ENCODE measurements around the gene ASIC2.

Gene ASIC2

DNA sequence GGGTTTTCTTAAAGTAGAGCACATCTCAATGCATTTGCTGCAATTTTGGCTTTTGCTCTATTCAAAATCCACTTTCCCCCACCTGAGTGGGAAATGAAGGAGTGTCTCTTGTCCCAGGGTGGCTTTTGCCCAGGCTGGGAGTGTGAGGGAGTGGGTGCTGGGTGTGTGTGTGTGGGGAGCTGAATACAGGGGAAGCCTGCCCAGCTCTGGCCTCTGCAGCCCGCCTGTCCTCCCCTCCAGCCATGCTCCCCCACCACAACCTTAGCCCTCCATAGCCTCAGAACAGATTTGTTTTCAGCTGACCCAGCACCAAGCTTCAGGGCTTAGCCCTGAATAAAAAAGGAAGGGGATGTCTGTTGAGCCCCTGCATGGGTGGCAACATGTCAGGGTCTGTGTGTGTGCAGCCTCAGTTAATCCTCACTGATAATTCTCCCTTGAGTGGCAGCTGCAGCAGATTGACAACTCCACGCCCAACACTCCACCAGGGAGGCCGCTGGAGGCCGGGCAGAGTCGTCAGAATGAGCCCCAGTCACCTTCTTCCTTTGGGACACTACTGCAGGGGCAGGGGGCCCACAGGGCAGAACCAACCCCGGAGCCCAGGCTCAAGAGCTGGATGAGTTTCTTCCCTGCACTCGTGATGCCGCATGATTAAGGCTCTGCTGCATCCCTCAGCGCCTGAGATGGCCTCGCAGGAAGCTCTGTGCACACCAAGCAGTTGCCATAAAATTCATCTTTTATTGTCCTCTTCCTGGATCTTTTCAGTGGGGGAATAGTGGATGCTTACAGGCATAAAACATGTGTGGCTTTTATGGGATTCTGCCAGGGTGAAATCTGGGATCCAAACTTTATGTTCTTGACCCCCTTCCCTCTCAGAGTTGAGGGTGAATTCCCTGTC lies 246.5 kb downstream of the ASIC2 start:
- Histone ChIP-seq H3F3A (ENCODE audit: control insufficient read depth, insufficient read depth) (no peaks in the 10 kb centered on the region), H3K27me3 (ENCODE audit: control insufficient read depth, low read length) (no peaks in the 10 kb centered on the region), H3K79me2 (ENCODE audit: control insufficient read depth, low read length) (no peaks in the 10 kb centered on the region), H3K27ac (ENCODE audit: low read depth, low read length) (no peak overlapping the region), H3K36me3 (ENCODE audit: control insufficient read depth, low read length) (no peaks in the 10 kb centered on the region), H3K9me2 (replicated peaks; ENCODE audit: control insufficient read depth, low read length) (no peaks in the 10 kb centered on the region), H3K4me2 (ENCODE audit: low read length) (no peak overlapping the region), H3K4me1 (ENCODE audit: control insufficient read depth, low read length) (no peaks in the 10 kb centered on the region), H4K20me1 (ENCODE audit: control insufficient read depth, insufficient read depth, low read depth, low read length) (no peaks in the 10 kb centered on the region), H3K4me3 (ENCODE audit: low read length) (no peak overlapping the region), H3K9me3 (ENCODE audit: control insufficient read depth, insufficient read depth, low read length) (no peaks in the 10 kb centered on the region)
- TF ChIP-seq, protein P1, sequence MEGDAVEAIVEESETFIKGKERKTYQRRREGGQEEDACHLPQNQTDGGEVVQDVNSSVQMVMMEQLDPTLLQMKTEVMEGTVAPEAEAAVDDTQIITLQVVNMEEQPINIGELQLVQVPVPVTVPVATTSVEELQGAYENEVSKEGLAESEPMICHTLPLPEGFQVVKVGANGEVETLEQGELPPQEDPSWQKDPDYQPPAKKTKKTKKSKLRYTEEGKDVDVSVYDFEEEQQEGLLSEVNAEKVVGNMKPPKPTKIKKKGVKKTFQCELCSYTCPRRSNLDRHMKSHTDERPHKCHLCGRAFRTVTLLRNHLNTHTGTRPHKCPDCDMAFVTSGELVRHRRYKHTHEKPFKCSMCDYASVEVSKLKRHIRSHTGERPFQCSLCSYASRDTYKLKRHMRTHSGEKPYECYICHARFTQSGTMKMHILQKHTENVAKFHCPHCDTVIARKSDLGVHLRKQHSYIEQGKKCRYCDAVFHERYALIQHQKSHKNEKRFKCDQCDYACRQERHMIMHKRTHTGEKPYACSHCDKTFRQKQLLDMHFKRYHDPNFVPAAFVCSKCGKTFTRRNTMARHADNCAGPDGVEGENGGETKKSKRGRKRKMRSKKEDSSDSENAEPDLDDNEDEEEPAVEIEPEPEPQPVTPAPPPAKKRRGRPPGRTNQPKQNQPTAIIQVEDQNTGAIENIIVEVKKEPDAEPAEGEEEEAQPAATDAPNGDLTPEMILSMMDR (IDR thresholded peaks at IDR 0.05; ENCODE audit: low read depth, low read length, poor library complexity, severe bottlenecking), result no peak
- TF ChIP-seq EZH2phosphoT487 (IDR thresholded peaks at IDR 0.05; ENCODE audit: borderline replicate concordance, low read length), result no peak

DNA sequence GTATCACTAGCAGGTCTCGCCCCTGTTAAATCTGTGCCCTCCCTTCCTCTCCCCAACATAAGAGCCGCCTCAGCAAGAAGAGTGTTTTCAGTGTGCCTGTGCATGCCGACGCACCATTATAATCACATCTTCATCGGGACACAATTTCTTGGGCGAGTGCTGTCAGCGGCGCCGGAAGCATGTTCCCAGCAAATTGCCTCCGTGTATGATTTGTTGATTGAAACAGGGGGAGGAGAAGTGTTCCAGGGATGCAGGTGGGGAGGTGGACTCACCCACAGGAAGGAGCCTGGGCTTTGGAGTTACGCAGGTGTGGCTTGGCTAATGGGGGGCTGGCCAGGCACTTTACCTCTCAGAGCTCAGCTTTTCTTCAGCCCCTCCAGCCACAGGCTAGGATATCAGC lies 247.9 kb downstream of the ASIC2 start:
- Histone ChIP-seq H3F3A (ENCODE audit: control insufficient read depth, insufficient read depth) (no peaks in the 10 kb centered on the region), H3K36me3 (ENCODE audit: control insufficient read depth, low read length) (no peaks in the 10 kb centered on the region), H3K9me3 (ENCODE audit: control insufficient read depth, insufficient read depth, low read length) (no peaks in the 10 kb centered on the region), H4K20me1 (ENCODE audit: control insufficient read depth, insufficient read depth, low read depth, low read length) (no peaks in the 10 kb centered on the region), H3K79me2 (ENCODE audit: control insufficient read depth, low read length) (no peaks in the 10 kb centered on the region), H3K9me2 (replicated peaks; ENCODE audit: control insufficient read depth, low read length) (no peaks in the 10 kb centered on the region), H3K4me3 (ENCODE audit: low read length) (no peak overlapping the region), H3K27me3 (ENCODE audit: control insufficient read depth, low read length) (no peaks in the 10 kb centered on the region), H3K4me1 (ENCODE audit: control insufficient read depth, low read length) (no peaks in the 10 kb centered on the region), H3K27ac (ENCODE audit: low read depth, low read length) (no peak overlapping the region), H3K4me2 (ENCODE audit: low read length) (no peak overlapping the region)
- TF ChIP-seq EZH2phosphoT487 (IDR thresholded peaks at IDR 0.05; ENCODE audit: borderline replicate concordance, low read length), result no peak
- TF ChIP-seq, protein P1 (IDR thresholded peaks at IDR 0.05; ENCODE audit: low read depth, low read length, poor library complexity, severe bottlenecking), result no peak

DNA sequence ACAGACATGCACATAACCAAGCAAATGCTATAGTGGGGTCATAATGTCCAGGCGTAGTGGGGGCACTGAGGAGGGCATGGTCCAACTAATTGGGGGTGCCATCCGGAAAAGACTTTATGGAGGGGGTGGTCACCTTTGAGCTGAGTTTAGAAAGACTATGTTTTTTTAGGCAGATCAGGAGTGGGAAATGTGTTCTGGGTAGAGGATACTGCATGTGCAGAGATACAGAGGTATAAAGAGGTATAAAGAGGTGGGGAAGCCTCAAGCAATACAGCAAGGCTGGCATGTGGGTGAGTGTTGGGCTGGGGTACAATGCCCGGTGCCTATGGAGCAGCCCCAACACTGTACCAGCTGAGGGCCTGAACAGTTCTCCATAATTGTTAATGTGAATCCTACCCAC lies 248.3 kb downstream of the ASIC2 start:
- no peak overlapping the region for H3K4me2 ChIP-seq (ENCODE audit: low read length)
- no peaks in the 10 kb centered on the region for H3K9me2 ChIP-seq (replicated peaks; ENCODE audit: control insufficient read depth, low read length)
- no peaks in the 10 kb centered on the region for H3F3A ChIP-seq (ENCODE audit: control insufficient read depth, insufficient read depth)
- no peaks in the 10 kb centered on the region for H4K20me1 ChIP-seq (ENCODE audit: control insufficient read depth, insufficient read depth, low read depth, low read length)
- H3K27ac ChIP-seq (ENCODE audit: low read depth, low read length), result no peak overlapping the region
- H3K79me2 ChIP-seq (ENCODE audit: control insufficient read depth, low read length), result no peaks in the 10 kb centered on the region
- H3K4me1 ChIP-seq (ENCODE audit: control insufficient read depth, low read length), result no peaks in the 10 kb centered on the region
- H3K36me3 ChIP-seq (ENCODE audit: control insufficient read depth, low read length), result no peaks in the 10 kb centered on the region
- no peaks in the 10 kb centered on the region for H3K9me3 ChIP-seq (ENCODE audit: control insufficient read depth, insufficient read depth, low read length)
- no peak for TF ChIP-seq EZH2phosphoT487 (IDR thresholded peaks at IDR 0.05; ENCODE audit: borderline replicate concordance, low read length)
- TF ChIP-seq, protein P1 (IDR thresholded peaks at IDR 0.05; ENCODE audit: low read depth, low read length, poor library complexity, severe bottlenecking), result no peak
- no peaks in the 10 kb centered on the region for H3K27me3 ChIP-seq (ENCODE audit: control insufficient read depth, low read length)
- H3K4me3 ChIP-seq (ENCODE audit: low read length), result no peak overlapping the region
